HepG2 (cell line): ENCODE results near the gene LGALS8.

Experiments used
- ATRX ChIP-seq: sonication (generic); formaldehyde crosslinking; IDR thresholded peaks from 2 replicates; pipeline ENCODE4 v1.4.0; 2020; ENCODE audit warnings: missing genetic modification reagents, borderline replicate concordance
- EP300 ChIP-seq, 3 experiments: sonication (generic) in 1 of 3; formaldehyde crosslinking in 1 of 3; IDR thresholded peaks; 2 replicates each; pipeline versions ENCODE4 v1.5.1 to v1.6.1; 2011 to 2020; ENCODE audit warnings: low read depth in 2 of 3, low read length in 2 of 3, borderline replicate concordance in 1 of 3, improper control_type of control experiment in 1 of 3, mild to moderate bottlenecking in 1 of 3, missing genetic modification reagents in 1 of 3, moderate library complexity in 1 of 3
- FOSL1 ChIP-seq: sonication (generic); formaldehyde crosslinking; IDR thresholded peaks from 2 replicates; pipeline ENCODE4 v1.9.0; 2021; ENCODE audit warnings: missing genetic modification reagents, borderline replicate concordance
- IKZF1 ChIP-seq: fragments of 450-650 bp; IDR thresholded peaks from 2 replicates; pipeline ENCODE4 v1.7.1; 2016
- IRF2 ChIP-seq: IDR thresholded peaks from 2 replicates; pipeline ENCODE4 v1.6.1; 2018; ENCODE audit warnings: missing genetic modification reagents, missing compliant biosample characterization
- POLR2A ChIP-seq, 2 experiments: IDR thresholded peaks; 2 replicates each; pipeline ENCODE4 v1.6.1; 2011; ENCODE audit warnings: low read depth in 2 of 2, low read length in 2 of 2, mild to moderate bottlenecking in 1 of 2, moderate library complexity in 1 of 2; ENCODE audit not compliant: insufficient read depth in 1 of 2
- RAD21 ChIP-seq: fragments of 450-650 bp; formaldehyde crosslinking; IDR thresholded peaks from 2 replicates; pipeline ENCODE4 v1.5.0; 2020; ENCODE audit warnings: mild to moderate bottlenecking
- ZBTB42 ChIP-seq: sonication (generic); formaldehyde crosslinking; IDR thresholded peaks from 2 replicates; pipeline ENCODE4 v1.5.0; 2020; ENCODE audit warnings: mild to moderate bottlenecking, missing genetic modification reagents
- ZFYVE20 ChIP-seq: sonication (generic); formaldehyde crosslinking; IDR thresholded peaks from 2 replicates; pipeline ENCODE4 v1.8.0; 2023; ENCODE audit warnings: low read depth, mild to moderate bottlenecking, moderate library complexity, missing genetic modification reagents, borderline replicate concordance
- TF ChIP-seq, protein P1 (sequence below): sonication (generic); formaldehyde crosslinking; IDR thresholded peaks from 2 replicates; pipeline ENCODE4 v1.5.0; 2020; ENCODE audit warnings: mild to moderate bottlenecking, missing genetic modification reagents, moderate library complexity
- TF ChIP-seq, protein P2 (sequence below): IDR thresholded peaks from 2 replicates; pipeline ENCODE4 v1.6.1; 2016
- TF ChIP-seq, protein P3 (sequence below): sonication (generic); formaldehyde crosslinking; IDR thresholded peaks from 2 replicates; pipeline ENCODE4; 2020; ENCODE audit warnings: missing genetic modification reagents, mild to moderate bottlenecking, borderline replicate concordance

DNA sequence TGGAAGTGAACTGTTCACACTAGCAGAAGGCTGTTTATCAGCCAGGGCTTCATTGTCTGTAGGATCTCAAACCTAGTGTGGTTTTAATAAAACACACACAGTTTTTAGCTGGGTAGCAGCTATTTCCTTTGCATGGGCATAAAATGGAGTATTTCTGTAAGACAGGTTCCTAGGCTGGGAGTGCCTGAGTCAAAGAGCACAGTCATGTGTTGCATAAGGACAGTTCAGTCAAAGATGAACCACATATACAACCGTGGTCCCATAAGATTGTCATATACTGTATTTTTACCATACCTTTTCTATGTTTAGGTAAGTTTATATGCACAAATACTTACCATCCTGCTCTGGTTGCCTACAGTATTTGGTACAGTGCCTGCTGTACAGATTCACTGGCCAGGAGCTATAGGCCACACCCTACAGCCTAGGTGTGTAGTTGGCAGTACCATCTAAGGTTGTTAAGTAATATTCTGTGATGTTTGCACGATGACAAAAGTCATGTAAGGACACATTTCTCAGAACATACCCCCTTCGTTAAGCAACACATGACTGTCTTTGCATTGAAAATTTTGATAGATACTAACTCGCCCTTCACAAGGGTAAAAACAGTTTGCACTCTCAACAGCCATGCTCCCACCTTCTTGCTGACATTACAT lies 17.2 kb downstream of the LGALS8 start:
- TF ChIP-seq POLR2A (IDR thresholded peaks at IDR 0.05; ENCODE audit: insufficient read depth in 1 of 2, low read depth in 2 of 2, low read length in 2 of 2) (no peak), RAD21 (CRISPR knock-in tag) (no peak), EP300 (IDR thresholded peaks at IDR 0.05; ENCODE audit: low read depth in 2 of 2, low read length in 2 of 2) (no peak), EP300 (CRISPR knock-in tag; IDR thresholded peaks at IDR 0.05; ENCODE audit: borderline replicate concordance) (no peak), IRF2 (CRISPR knock-in tag) (no peak), ATRX (no peak), ZBTB42 (CRISPR knock-in tag) (no peak), IKZF1 (no peak), ZFYVE20 (CRISPR knock-in tag) (no peak), FOSL1 (CRISPR knock-in tag) (no peak)
- TF ChIP-seq, protein P1, sequence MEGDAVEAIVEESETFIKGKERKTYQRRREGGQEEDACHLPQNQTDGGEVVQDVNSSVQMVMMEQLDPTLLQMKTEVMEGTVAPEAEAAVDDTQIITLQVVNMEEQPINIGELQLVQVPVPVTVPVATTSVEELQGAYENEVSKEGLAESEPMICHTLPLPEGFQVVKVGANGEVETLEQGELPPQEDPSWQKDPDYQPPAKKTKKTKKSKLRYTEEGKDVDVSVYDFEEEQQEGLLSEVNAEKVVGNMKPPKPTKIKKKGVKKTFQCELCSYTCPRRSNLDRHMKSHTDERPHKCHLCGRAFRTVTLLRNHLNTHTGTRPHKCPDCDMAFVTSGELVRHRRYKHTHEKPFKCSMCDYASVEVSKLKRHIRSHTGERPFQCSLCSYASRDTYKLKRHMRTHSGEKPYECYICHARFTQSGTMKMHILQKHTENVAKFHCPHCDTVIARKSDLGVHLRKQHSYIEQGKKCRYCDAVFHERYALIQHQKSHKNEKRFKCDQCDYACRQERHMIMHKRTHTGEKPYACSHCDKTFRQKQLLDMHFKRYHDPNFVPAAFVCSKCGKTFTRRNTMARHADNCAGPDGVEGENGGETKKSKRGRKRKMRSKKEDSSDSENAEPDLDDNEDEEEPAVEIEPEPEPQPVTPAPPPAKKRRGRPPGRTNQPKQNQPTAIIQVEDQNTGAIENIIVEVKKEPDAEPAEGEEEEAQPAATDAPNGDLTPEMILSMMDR (CRISPR knock-in tag) = no peak
- TF ChIP-seq, protein P2, sequence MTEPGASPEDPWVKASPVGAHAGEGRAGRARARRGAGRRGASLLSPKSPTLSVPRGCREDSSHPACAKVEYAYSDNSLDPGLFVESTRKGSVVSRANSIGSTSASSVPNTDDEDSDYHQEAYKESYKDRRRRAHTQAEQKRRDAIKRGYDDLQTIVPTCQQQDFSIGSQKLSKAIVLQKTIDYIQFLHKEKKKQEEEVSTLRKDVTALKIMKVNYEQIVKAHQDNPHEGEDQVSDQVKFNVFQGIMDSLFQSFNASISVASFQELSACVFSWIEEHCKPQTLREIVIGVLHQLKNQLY (CRISPR knock-in tag) = no peak
- TF ChIP-seq, protein P3, sequence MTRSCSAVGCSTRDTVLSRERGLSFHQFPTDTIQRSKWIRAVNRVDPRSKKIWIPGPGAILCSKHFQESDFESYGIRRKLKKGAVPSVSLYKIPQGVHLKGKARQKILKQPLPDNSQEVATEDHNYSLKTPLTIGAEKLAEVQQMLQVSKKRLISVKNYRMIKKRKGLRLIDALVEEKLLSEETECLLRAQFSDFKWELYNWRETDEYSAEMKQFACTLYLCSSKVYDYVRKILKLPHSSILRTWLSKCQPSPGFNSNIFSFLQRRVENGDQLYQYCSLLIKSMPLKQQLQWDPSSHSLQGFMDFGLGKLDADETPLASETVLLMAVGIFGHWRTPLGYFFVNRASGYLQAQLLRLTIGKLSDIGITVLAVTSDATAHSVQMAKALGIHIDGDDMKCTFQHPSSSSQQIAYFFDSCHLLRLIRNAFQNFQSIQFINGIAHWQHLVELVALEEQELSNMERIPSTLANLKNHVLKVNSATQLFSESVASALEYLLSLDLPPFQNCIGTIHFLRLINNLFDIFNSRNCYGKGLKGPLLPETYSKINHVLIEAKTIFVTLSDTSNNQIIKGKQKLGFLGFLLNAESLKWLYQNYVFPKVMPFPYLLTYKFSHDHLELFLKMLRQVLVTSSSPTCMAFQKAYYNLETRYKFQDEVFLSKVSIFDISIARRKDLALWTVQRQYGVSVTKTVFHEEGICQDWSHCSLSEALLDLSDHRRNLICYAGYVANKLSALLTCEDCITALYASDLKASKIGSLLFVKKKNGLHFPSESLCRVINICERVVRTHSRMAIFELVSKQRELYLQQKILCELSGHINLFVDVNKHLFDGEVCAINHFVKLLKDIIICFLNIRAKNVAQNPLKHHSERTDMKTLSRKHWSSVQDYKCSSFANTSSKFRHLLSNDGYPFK (CRISPR knock-in tag) = no peak
